GM21515 (cell line): ENCODE results near the gene ADAM10.

Experiments
- ATAC-seq: cut with Tn5 transposase; IDR thresholded peaks from one replicate; pipeline ENCODE4 v1.9.1; 2021; ENCODE audit not compliant: unreplicated experiment

Gene ADAM10

DNA sequence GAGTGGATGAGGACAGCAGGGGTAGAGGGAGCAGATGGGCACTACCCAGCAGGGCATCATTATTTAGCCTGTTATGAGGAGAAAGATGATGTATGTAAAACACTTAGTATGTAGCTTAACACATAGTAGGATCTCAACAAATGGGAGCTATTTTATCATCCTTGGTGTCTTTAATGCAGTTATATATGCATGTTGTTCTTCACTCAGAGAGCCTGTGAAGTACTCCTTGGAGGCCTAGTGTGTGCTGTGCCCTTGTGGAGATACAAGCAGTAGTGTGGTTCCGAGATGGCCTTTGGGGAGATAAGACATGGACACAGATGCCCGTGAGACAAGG, 193.5 kb downstream of the ADAM10 start:
- no peak for ATAC-seq

GRCh38 chr15:58555162-58556027, 194.1 kb downstream of the ADAM10 start:
- ATAC-seq = no peak

GRCh38 chr15:58554758-58555157, 194.7 kb downstream of the ADAM10 start:
- ATAC-seq = no peak

GRCh38 chr15:58553365-58553918, 196.1 kb downstream of the ADAM10 start:
- ATAC-seq = no peak

- ATAC-seq = no peak
Measured at GRCh38 chr15:58552505-58553364, 196.8 kb downstream of the ADAM10 start.

GRCh38 chr15:58551764-58552504, 197.6 kb downstream of the ADAM10 start:
- ATAC-seq = no peak

DNA sequence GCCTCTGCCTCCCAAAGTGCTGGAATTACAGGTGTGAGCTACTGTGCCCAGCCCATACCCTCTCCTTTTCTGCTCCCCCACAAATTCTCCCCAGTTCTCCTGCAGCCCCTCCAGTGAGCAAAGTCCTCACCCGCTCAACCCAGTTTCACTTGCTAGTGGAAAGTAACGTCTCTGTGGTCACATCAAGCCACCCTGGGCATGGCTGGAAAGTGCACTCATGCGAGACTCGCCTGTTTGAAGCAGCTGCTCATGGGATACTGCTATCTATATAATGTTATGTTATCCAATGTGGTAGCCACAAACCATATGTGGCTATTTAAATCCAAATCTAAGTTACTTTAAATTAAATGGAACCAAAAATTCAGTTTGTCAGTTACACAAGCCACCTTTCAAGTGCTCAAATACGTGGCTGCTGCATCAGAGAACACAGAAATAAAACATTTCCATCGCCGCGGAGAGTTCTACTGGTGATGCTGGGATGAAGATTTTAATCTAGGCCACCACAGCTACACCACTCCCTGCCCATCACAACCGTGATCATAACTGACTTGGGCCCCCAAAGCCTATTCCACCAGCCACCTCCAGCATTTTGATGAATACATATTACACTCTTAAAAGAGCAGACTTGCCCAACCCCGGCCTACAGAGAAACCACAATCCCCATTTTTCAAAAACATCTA, 198.3 kb downstream of the ADAM10 start:
- no peak for ATAC-seq

- no peak for ATAC-seq
Measured at GRCh38 chr15:58549785-58550074, 199.8 kb downstream of the ADAM10 start.

GRCh38 chr15:58549013-58549784, 200.3 kb downstream of the ADAM10 start:
- ATAC-seq = no peak

DNA sequence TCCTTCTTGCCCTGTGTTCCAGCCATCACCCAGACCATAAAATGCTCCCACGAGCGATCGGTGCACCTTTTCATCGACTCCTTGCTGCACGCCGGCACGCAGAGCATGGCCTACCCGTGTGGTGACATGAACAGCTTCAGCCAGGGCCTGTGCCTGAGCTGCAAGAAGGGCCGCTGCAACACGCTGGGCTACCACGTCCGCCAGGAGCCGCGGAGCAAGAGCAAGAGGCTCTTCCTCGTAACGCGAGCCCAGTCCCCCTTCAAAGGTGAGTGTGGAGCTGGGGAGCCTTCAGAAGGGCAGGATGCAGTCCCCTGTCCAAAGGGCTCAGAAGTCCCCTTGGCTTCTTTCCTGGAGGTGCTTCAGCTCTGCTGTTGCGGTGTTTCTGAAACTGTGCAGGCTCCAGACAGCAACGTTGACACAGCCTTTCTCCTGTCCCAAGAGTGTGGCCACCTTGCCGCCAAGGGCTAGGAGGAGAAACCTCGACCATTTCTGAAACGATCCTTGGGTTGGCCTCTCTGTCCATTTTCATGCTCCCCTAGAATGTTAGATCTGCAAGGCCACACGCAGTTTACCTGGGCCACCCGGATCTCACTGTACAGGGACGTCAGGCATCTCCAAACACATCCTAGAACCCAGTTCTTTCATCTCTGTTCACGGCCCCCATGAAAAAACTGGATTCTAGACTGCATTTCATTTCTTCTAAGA, 201.0 kb downstream of the ADAM10 start:
- ATAC-seq = no peak

DNA sequence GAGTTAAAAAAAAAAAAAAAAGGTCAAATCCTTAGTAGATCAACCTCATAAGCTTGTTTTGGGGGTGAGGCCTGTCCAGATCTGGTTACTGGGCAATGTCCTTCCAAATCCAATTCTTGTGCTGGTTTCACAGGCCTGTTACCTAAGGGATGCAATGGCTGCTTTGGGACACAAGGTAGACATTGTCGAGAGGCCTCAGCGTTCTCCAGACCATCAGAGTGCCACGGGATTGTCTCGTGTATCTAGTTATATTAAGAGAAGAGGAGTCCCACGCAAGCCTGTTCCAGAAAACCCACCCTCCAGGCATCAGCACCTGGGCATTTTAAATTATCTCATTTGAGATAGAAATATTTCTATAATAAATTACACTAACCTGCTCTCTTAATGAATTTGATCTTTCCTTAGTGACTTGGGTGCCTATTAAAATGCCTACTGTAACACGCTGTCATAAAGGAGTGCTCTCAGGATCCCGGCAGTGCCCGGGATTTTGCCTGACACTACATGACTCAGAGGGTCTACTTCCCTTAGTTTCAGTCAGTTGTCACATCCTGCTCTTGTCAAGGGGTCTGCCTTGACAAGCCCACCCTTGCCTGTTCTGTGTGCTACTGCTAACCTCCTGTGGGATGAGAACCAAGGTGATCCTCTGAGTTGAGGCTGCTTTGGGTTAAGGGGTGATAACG, 201.7 kb downstream of the ADAM10 start:
- no peak for ATAC-seq

GRCh38 chr15:58546635-58547627, 202.6 kb downstream of the ADAM10 start:
- no peak for ATAC-seq

DNA sequence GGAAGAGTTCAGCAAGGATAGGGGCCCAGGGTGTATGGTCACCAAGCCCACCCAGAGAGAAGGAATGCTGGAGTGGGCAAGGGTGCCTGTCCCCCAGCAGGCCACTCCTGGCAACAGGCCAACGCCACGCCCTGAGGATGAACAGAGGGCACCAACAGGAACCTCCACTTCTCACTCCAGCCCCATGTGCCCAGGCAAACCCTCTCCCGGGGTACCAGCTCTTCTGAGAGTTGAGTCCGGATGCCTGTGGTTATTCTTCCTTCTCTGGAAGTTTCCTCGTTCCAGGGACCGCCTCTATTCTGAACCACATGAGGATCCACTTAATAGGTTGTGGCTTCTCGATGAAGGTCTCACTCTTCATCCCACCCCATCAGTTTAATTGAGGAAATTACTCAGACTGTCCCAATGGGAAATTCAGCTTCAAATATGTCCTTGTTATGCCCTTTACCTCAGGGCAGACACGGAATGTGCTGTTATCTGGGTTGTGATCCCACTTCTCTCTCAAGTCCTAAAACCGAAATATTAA, 203.4 kb downstream of the ADAM10 start:
- no peak for ATAC-seq

GRCh38 chr15:58545307-58546065, 204.0 kb downstream of the ADAM10 start:
- ATAC-seq = no peak

DNA sequence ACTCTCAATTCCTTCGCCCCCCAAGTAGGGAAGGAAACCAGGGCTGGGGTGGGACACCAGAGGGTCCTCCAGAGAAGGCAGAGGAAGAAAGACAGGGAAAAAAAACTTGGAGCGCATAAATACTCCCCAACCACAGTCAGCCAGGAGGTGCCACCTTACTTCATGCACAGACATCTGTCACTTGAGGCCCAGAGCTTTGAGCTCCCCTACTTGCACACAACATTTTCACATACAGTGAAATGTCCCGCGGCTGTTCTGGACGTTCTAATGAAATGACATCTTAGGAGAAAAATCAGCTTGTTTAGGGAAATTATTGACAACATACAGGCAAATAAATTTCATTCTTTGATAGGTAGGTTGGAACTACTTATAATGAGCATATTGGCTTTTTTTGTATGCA, 204.8 kb downstream of the ADAM10 start:
- no peak for ATAC-seq

GRCh38 chr15:58543664-58544335, 205.7 kb downstream of the ADAM10 start:
- no peak for ATAC-seq
